ENCODE results near the gene SYNDIG1. TPM values are rescaled to one million over a fixed set of nuclear protein-coding genes. Genes with fewer than 3 reads are reported as not detected.

SYNDIG1 gene
- total and polyA plus RNA-seq, 2 donors (not counting 1 experiment from before 2014, with no cell fraction given): not detected

- CTCF ChIA-PET: no interaction called here
- Histone ChIP-seq H3K9ac (ENCODE audit: low read length) (no peak overlapping the region), H3K4me1 (ENCODE audit: control insufficient read depth in 2 of 2, insufficient read depth in 2 of 2, low read length in 2 of 2) (no peaks in the 10 kb centered on the region), H2AFZ (ENCODE audit: insufficient read depth, low read depth, low read length, poor library complexity, severe bottlenecking) (no peak overlapping the region), H3K4me2 (replicated peaks; ENCODE audit: low read depth, low read length, poor library complexity, severe bottlenecking) (no peak overlapping the region), H3K36me3 (replicated peaks in 1 of 2; ENCODE audit: control extremely low read depth in 1 of 2, control insufficient read depth in 1 of 2, extremely low read depth in 1 of 2, insufficient read depth in 2 of 2, low read length in 1 of 2) (no peaks in the 10 kb centered on the region), H3K9me3 (ENCODE audit: control extremely low read depth in 1 of 3, control insufficient read depth in 2 of 3, insufficient read depth in 1 of 3, low read length in 2 of 3) (no peaks in the 10 kb centered on the region), H3K27ac (ENCODE audit: low read length in 2 of 2) (no peak overlapping the region), H3K27me3 (replicated peaks in 1 of 4; ENCODE audit: control extremely low read depth in 1 of 4, control insufficient read depth in 3 of 4, insufficient read depth in 4 of 4, low read length in 3 of 4) (no peaks in the 10 kb centered on the region), H3K79me2 (ENCODE audit: control insufficient read depth, insufficient read depth, low read length) (no peaks in the 10 kb centered on the region), H4K20me1 (ENCODE audit: control insufficient read depth, insufficient read depth, low read length, poor library complexity, severe bottlenecking) (no peaks in the 10 kb centered on the region), H3K4me3 (ENCODE audit: control extremely low read depth in 1 of 5, extremely low read depth in 1 of 5, insufficient read depth in 1 of 5, low read depth in 2 of 5, low read length in 4 of 5) (no peak overlapping the region)
- no peaks in the 10 kb centered on the region for H3K4me1 Mint-ChIP-seq
- H3K9me3 Mint-ChIP-seq (ENCODE audit: insufficient read depth): no peaks in the 10 kb centered on the region
- no peak for TF ChIP-seq EZH2 (IDR thresholded peaks at IDR 0.05; ENCODE audit: borderline replicate concordance, insufficient read depth, low read depth, low read length, poor library complexity, severe bottlenecking)
- TF ChIP-seq, protein P1, sequence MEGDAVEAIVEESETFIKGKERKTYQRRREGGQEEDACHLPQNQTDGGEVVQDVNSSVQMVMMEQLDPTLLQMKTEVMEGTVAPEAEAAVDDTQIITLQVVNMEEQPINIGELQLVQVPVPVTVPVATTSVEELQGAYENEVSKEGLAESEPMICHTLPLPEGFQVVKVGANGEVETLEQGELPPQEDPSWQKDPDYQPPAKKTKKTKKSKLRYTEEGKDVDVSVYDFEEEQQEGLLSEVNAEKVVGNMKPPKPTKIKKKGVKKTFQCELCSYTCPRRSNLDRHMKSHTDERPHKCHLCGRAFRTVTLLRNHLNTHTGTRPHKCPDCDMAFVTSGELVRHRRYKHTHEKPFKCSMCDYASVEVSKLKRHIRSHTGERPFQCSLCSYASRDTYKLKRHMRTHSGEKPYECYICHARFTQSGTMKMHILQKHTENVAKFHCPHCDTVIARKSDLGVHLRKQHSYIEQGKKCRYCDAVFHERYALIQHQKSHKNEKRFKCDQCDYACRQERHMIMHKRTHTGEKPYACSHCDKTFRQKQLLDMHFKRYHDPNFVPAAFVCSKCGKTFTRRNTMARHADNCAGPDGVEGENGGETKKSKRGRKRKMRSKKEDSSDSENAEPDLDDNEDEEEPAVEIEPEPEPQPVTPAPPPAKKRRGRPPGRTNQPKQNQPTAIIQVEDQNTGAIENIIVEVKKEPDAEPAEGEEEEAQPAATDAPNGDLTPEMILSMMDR (IDR thresholded peaks at IDR 0.05): no peak
- POLR2A ChIA-PET: no interaction called here
- intact Hi-C loops (cut with micrococcal nuclease): no loop called here
- DNase-seq: no peak
- no peaks in the 10 kb centered on the region for H3K27me3 Mint-ChIP-seq
- no peak overlapping the region for H3K27ac Mint-ChIP-seq
- H3K4me3 Mint-ChIP-seq: no peak overlapping the region
- 92% methylated on average over 9 of the region's 9 CpGs for WGBS (ENCODE audit: insufficient coverage)
- no peak for ATAC-seq (ENCODE audit: low read depth)
These were observed 27.8 kb upstream of the SYNDIG1 start for GRCh38 chr20:24441661-24442060.

GRCh38 chr20:24442909-24443308 lies 26.5 kb upstream of the SYNDIG1 start:
- H3K4me3 ChIP-seq (ENCODE audit: control extremely low read depth in 1 of 5, extremely low read depth in 1 of 5, insufficient read depth in 1 of 5, low read depth in 2 of 5, low read length in 4 of 5): no peak overlapping the region
- intact Hi-C loops (cut with micrococcal nuclease): no loop called here

More at GRCh38 chr20:24442909-24443308, 26.5 kb upstream of the SYNDIG1 start:
- Histone ChIP-seq H3K4me1 (ENCODE audit: control insufficient read depth in 2 of 2, insufficient read depth in 2 of 2, low read length in 2 of 2) (no peaks in the 10 kb centered on the region), H3K79me2 (ENCODE audit: control insufficient read depth, insufficient read depth, low read length) (no peaks in the 10 kb centered on the region), H3K27ac (ENCODE audit: low read length in 2 of 2) (no peak overlapping the region), H4K20me1 (ENCODE audit: control insufficient read depth, insufficient read depth, low read length, poor library complexity, severe bottlenecking) (no peaks in the 10 kb centered on the region), H3K4me2 (replicated peaks; ENCODE audit: low read depth, low read length, poor library complexity, severe bottlenecking) (no peak overlapping the region), H3K36me3 (replicated peaks in 1 of 2; ENCODE audit: control extremely low read depth in 1 of 2, control insufficient read depth in 1 of 2, extremely low read depth in 1 of 2, insufficient read depth in 2 of 2, low read length in 1 of 2) (no peaks in the 10 kb centered on the region), H3K9ac (ENCODE audit: low read length) (no peak overlapping the region), H3K9me3 (ENCODE audit: control extremely low read depth in 1 of 3, control insufficient read depth in 2 of 3, insufficient read depth in 1 of 3, low read length in 2 of 3) (no peaks in the 10 kb centered on the region), H3K27me3 (replicated peaks in 1 of 4; ENCODE audit: control extremely low read depth in 1 of 4, control insufficient read depth in 3 of 4, insufficient read depth in 4 of 4, low read length in 3 of 4) (no peaks in the 10 kb centered on the region), H2AFZ (ENCODE audit: insufficient read depth, low read depth, low read length, poor library complexity, severe bottlenecking) (no peak overlapping the region)
- no peaks in the 10 kb centered on the region for H3K4me1 Mint-ChIP-seq
- H3K9me3 Mint-ChIP-seq (ENCODE audit: insufficient read depth): no peaks in the 10 kb centered on the region
- TF ChIP-seq, protein P1 (IDR thresholded peaks at IDR 0.05): no peak
- no peak for TF ChIP-seq EZH2 (IDR thresholded peaks at IDR 0.05; ENCODE audit: borderline replicate concordance, insufficient read depth, low read depth, low read length, poor library complexity, severe bottlenecking)
- DNase-seq (no peak), ATAC-seq (ENCODE audit: low read depth) (no peak)
- 91% methylated on average over 2 of the region's 3 CpGs for WGBS (ENCODE audit: insufficient coverage)
- H3K27ac Mint-ChIP-seq: no peak overlapping the region
- no peaks in the 10 kb centered on the region for H3K27me3 Mint-ChIP-seq
- no peak overlapping the region for H3K4me3 Mint-ChIP-seq
- ChIA-PET POLR2A (no interaction called here), CTCF (no interaction called here)
